Measurements from ENCODE around the gene HHEX.
"Not testable (repeated sequence)": the region's sequence is repeated elsewhere in the genome, so short reads cannot be mapped to it uniquely, and the experiment has no call there.

The HHEX gene

DNA sequence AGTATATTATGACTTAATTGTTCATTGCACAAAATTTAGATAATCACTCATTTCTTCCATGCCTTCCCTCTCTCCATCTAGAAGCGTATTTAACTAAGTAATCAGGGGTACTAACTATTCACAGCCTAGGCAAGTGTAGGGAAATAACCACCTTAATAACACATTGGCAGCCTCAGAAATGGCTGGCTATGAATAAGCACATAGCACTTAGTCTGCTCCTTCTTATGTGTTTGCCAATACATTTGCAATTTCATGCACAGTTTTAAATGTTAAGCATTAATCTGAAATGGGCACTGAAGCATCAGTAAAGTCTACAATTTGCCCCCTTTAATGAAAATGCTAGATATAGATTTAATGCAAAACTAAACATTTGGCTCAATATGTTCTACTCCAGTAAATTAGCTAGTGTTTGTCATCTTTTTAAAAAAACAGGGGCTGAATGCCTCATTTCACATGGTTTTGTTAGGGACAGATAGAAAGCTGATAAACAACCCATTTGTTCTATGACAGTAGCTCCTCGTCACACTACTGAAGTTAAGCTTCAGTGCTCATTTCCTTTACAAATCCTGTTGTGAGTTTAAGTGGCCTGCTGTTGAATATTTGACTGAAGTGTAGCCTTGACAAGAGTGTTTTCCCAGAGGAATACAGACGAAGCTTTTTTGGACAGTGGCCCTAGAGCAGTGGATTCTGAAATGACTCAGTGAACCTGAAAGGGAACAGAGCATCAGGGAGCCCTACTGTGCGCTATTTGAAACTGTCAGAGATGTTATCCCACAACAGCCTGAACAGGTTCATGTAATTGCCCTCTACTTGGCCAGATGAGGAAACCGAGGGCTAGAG is 30.5 kb downstream of the HHEX start:
- H3K4me3 ChIP-seq (ENCODE audit: low read length) = no peak overlapping the region
- H3K27me3 ChIP-seq (ENCODE audit: insufficient read depth, low read length) = no peaks in the 10 kb centered on the region
- no peaks in the 10 kb centered on the region for H3K9me3 ChIP-seq (ENCODE audit: insufficient read depth, low read depth, low read length)
- no peaks in the 10 kb centered on the region for H3K36me3 ChIP-seq (ENCODE audit: insufficient read depth, low read depth, low read length)
- no peaks in the 10 kb centered on the region for H3K4me1 ChIP-seq (ENCODE audit: insufficient read depth, low read length)
- H3K27ac ChIP-seq (ENCODE audit: low read length) = no peak overlapping the region
- H3K9ac ChIP-seq (ENCODE audit: low read depth, low read length) = no peak overlapping the region

DNA sequence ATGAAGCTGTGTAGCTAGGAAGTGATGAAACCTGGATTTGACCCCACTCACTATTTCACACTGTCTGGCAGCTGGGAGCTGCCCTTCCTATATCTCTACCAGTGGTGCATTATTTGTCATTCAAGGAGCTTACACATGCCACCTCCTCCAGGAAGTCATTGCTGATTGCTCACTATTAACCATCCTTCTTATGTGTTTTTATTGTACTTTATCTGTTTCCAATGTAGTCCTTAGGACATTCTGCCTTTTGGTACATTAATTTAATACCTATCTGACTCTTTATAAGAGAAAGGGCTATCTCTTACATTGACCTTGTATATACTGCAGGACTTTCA is 31.0 kb downstream of the HHEX start:
- no peaks in the 10 kb centered on the region for H3K36me3 ChIP-seq (ENCODE audit: insufficient read depth, low read depth, low read length)
- no peak overlapping the region for H3K9ac ChIP-seq (ENCODE audit: low read depth, low read length)
- no peaks in the 10 kb centered on the region for H3K9me3 ChIP-seq (ENCODE audit: insufficient read depth, low read depth, low read length)
- H3K4me3 ChIP-seq (ENCODE audit: low read length) = no peak overlapping the region
- no peaks in the 10 kb centered on the region for H3K4me1 ChIP-seq (ENCODE audit: insufficient read depth, low read length)
- H3K27me3 ChIP-seq (ENCODE audit: insufficient read depth, low read length) = no peaks in the 10 kb centered on the region
- H3K27ac ChIP-seq (ENCODE audit: low read length) = no peak overlapping the region

DNA sequence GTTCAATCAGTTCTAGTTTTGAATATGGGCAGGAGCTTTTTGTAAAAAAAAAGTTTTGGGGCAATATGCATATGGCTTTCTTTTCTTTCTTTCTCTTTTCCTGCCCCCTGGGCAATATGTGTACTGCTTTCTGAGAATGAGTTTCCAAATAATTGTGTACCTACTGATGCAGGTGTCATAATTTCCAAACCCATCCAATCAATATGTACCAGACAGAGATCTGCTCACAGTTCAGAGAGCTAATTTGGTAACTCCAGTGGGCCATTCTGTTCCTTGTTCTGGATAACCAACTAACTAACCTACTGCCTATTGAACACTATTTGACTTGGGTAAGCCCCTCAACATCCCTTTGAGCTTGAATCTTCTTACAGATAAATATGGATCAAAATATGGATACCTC is 32.6 kb downstream of the HHEX start:
- no peak overlapping the region for H3K4me3 ChIP-seq (ENCODE audit: low read length)
- no peak overlapping the region for H3K27ac ChIP-seq (ENCODE audit: low read length)
- no peak overlapping the region for H3K9ac ChIP-seq (ENCODE audit: low read depth, low read length)
- H3K27me3 ChIP-seq (ENCODE audit: insufficient read depth, low read length) = no peaks in the 10 kb centered on the region
- no peaks in the 10 kb centered on the region for H3K36me3 ChIP-seq (ENCODE audit: insufficient read depth, low read depth, low read length)
- H3K4me1 ChIP-seq (ENCODE audit: insufficient read depth, low read length) = 0 out of 2 replicates have a peak, but pooled peaks cover 7% of the 10 kb centered on the region
- no peaks in the 10 kb centered on the region for H3K9me3 ChIP-seq (ENCODE audit: insufficient read depth, low read depth, low read length)

DNA sequence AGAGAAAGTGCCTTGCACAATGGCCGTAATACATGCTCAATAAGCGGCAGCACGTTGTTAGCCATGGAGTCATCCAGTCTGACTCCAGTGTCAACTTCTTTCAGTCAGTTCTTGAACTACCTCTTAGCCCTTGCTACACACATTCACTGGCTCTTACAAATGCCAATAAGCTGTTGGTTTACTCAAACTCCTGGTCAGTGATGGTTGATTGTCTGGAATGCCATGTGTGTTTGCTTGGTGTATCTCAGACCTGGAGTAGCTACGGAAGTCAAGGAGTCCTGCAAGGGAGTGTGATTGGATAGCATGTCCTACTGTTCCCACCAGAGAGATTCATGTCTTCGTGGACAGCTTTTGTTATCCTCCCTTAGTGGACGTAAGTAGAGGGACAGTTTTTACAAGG is 37.4 kb downstream of the HHEX start:
- Histone ChIP-seq H3K9ac (ENCODE audit: low read depth, low read length) (no peak overlapping the region), H3K4me1 (ENCODE audit: insufficient read depth, low read length) (0 out of 2 replicates have a peak, but pooled peaks cover 13% of the 10 kb centered on the region), H3K36me3 (ENCODE audit: insufficient read depth, low read depth, low read length) (no peaks in the 10 kb centered on the region), H3K27ac (ENCODE audit: low read length) (no peak overlapping the region), H3K9me3 (ENCODE audit: insufficient read depth, low read depth, low read length) (no peaks in the 10 kb centered on the region), H3K27me3 (ENCODE audit: insufficient read depth, low read length) (no peaks in the 10 kb centered on the region), H3K4me3 (ENCODE audit: low read length) (no peak overlapping the region)

DNA sequence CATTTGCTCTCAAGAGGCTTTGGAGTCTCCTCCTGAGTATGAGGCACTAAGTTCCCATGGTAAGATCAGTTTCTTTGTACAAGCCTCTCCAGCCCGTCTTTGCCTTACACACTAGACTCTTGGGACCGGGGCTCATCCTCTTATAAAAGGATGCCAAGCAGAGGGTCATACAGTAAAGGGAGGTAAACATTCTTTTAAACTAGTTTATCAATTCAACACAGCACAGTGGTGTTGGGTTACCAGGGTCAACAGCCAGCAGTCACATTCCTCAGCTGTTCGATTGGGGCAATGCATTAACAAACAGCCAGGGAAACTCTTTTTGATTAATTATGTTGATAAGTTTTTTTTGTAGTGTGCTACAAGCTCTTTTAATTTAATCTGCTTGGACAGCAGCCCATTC is 37.8 kb downstream of the HHEX start:
- Histone ChIP-seq H3K4me3 (ENCODE audit: low read length) (no peak overlapping the region), H3K9ac (ENCODE audit: low read depth, low read length) (no peak overlapping the region), H3K27me3 (ENCODE audit: insufficient read depth, low read length) (no peaks in the 10 kb centered on the region), H3K9me3 (ENCODE audit: insufficient read depth, low read depth, low read length) (no peaks in the 10 kb centered on the region), H3K36me3 (ENCODE audit: insufficient read depth, low read depth, low read length) (no peaks in the 10 kb centered on the region), H3K27ac (ENCODE audit: low read length) (no peak overlapping the region), H3K4me1 (ENCODE audit: insufficient read depth, low read length) (0 out of 2 replicates have a peak, but pooled peaks cover 13% of the 10 kb centered on the region)

DNA sequence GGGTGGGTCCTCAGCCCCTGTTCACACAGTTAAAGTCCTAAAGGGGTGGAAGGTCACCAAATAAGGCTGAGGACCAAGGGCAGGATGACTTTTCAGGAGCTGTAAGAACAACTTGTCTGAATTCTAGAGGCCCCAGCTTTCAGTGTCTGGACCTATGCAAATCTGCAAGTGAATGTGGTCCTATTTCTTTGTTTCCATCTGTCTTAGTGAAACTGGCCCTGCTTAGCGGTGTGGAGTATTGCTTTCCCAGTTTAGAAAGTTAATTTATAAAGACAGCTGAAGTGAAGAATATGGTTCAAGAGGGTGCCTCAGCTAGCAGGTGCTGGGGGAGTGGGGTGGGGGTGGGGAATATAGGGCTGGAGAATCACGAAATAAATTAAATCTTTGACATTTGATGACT is 40.1 kb downstream of the HHEX start:
- H3K4me1 ChIP-seq (ENCODE audit: insufficient read depth, low read length) = 0 out of 2 replicates have a peak, but pooled peaks cover 13% of the 10 kb centered on the region
- H3K27me3 ChIP-seq (ENCODE audit: insufficient read depth, low read length) = no peaks in the 10 kb centered on the region
- H3K9me3 ChIP-seq (ENCODE audit: insufficient read depth, low read depth, low read length) = no peaks in the 10 kb centered on the region
- H3K27ac ChIP-seq (ENCODE audit: low read length) = no peak overlapping the region
- H3K9ac ChIP-seq (ENCODE audit: low read depth, low read length) = no peak overlapping the region
- no peak overlapping the region for H3K4me3 ChIP-seq (ENCODE audit: low read length)
- H3K36me3 ChIP-seq (ENCODE audit: insufficient read depth, low read depth, low read length) = no peaks in the 10 kb centered on the region

DNA sequence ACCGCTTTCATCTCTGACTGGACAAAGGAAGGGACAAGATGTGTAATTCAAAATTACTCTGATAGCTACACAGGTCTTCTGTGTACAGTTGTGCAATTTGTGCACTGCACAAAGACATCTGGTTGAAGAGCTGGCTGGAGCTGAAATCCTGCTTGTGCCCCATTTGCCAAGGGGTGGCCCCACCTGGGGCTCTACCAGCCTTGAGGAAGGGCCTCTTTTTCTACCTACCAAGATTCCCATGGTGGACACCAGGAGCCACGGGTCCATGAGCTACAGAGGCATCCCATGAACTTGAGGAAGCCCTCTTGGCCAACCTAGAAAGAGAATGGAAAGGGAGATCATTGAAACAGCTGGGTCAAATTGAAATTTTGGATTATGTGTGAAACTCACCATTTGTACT is 43.2 kb downstream of the HHEX start:
- no peak overlapping the region for H3K9ac ChIP-seq (ENCODE audit: low read depth, low read length)
- H3K36me3 ChIP-seq (ENCODE audit: insufficient read depth, low read depth, low read length) = no peaks in the 10 kb centered on the region
- H3K9me3 ChIP-seq (ENCODE audit: insufficient read depth, low read depth, low read length) = no peaks in the 10 kb centered on the region
- H3K4me3 ChIP-seq (ENCODE audit: low read length) = no peak overlapping the region
- no peak overlapping the region for H3K27ac ChIP-seq (ENCODE audit: low read length)
- no peaks in the 10 kb centered on the region for H3K27me3 ChIP-seq (ENCODE audit: insufficient read depth, low read length)
- H3K4me1 ChIP-seq (ENCODE audit: insufficient read depth, low read length) = no peaks in the 10 kb centered on the region

DNA sequence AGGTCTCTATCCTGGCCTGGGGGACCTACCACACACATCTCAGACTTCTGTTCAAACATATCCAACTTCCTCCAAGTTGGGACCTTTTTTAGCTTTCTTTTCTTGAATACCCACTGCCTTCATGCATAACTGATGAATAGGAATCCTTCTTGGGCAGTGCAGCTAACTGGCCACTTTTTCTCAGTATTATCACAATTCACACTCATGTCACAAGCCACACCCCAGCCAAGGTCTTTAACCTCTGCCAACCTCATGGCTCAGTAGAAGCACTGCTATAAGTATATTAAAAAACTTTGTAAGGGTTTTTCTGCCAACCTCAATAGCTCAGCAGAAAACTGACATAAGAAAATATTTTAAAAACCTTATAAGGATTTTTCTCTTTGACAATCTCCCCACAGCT is 44.5 kb downstream of the HHEX start:
- Histone ChIP-seq H3K9ac (ENCODE audit: low read depth, low read length) (no peak overlapping the region), H3K27me3 (ENCODE audit: insufficient read depth, low read length) (no peaks in the 10 kb centered on the region), H3K9me3 (ENCODE audit: insufficient read depth, low read depth, low read length) (no peaks in the 10 kb centered on the region), H3K36me3 (ENCODE audit: insufficient read depth, low read depth, low read length) (no peaks in the 10 kb centered on the region), H3K27ac (ENCODE audit: low read length) (no peak overlapping the region), H3K4me3 (ENCODE audit: low read length) (no peak overlapping the region), H3K4me1 (ENCODE audit: insufficient read depth, low read length) (no peaks in the 10 kb centered on the region)

DNA sequence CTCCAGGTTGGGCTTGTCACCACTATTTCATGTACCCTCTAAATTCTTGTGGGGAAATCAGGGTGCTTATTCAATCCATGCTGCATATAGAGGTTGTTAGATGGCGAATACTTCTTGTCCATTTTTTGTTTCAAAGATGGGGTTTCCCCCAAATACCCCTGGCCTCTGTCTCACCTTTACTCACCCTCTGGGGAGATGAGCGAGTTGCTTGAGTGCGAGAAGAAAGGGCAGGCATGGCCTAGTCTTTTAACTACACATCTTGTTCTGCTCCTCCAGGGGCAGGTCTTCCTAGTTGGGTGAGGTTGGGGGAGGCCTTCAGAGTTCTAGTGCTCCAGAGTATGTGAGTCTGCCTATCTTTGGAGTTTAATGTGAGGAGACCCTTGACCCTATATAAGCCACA is 46.2 kb downstream of the HHEX start:
- H3K4me1 ChIP-seq (ENCODE audit: insufficient read depth, low read length) = no peaks in the 10 kb centered on the region
- no peak overlapping the region for H3K4me3 ChIP-seq (ENCODE audit: low read length)
- no peaks in the 10 kb centered on the region for H3K36me3 ChIP-seq (ENCODE audit: insufficient read depth, low read depth, low read length)
- no peaks in the 10 kb centered on the region for H3K9me3 ChIP-seq (ENCODE audit: insufficient read depth, low read depth, low read length)
- H3K27me3 ChIP-seq (ENCODE audit: insufficient read depth, low read length) = no peaks in the 10 kb centered on the region
- no peak overlapping the region for H3K9ac ChIP-seq (ENCODE audit: low read depth, low read length)
- no peak overlapping the region for H3K27ac ChIP-seq (ENCODE audit: low read length)

DNA sequence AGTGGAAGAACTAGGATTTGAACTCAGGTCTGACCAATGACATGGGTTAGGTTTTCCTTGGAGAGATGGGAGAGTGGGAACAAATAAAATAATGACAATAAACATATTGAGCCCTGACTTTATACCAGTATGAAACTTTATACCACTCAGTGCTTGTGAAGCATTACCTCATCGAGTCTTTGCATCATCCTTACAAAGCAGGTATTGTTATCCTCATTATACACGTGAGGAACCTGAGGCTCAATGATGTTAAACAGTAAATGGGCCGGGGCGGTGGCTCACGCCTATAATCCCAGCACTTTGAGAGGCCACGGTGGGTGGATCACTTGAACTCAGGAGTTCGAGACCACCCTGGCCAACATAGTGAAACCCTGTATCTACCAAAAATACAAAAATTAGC is 47.7 kb downstream of the HHEX start:
- no peak overlapping the region for H3K9ac ChIP-seq (ENCODE audit: low read depth, low read length)
- no peaks in the 10 kb centered on the region for H3K4me1 ChIP-seq (ENCODE audit: insufficient read depth, low read length)
- no peak overlapping the region for H3K27ac ChIP-seq (ENCODE audit: low read length)
- no peaks in the 10 kb centered on the region for H3K9me3 ChIP-seq (ENCODE audit: insufficient read depth, low read depth, low read length)
- H3K36me3 ChIP-seq (ENCODE audit: insufficient read depth, low read depth, low read length) = no peaks in the 10 kb centered on the region
- H3K4me3 ChIP-seq (ENCODE audit: low read length) = no peak overlapping the region
- no peaks in the 10 kb centered on the region for H3K27me3 ChIP-seq (ENCODE audit: insufficient read depth, low read length)

DNA sequence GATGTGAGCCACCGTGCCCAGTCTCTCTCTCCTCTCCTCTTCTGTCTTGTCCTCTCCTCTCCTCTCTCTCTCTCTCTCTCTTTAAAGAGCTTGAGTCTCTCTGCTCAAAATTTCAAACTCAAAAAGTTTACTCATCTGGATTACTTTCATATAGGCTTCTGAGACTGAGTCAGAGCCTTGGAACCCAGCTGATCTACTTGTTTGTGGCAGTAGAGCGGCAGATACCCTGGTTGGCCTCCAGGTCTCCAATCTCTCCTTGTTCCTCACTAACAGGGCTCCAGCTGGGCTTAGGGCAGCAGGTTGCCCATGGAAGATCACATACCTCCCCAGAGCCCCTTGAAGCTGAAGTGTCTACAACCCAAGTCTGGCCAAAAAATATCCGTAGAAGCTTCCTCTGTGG is 51.0 kb downstream of the HHEX start:
- Histone ChIP-seq H3K4me1 (ENCODE audit: insufficient read depth, low read length) (no peaks in the 10 kb centered on the region), H3K4me3 (ENCODE audit: low read length) (no peak overlapping the region), H3K36me3 (ENCODE audit: insufficient read depth, low read depth, low read length) (no peaks in the 10 kb centered on the region), H3K27ac (ENCODE audit: low read length) (no peak overlapping the region), H3K9me3 (ENCODE audit: insufficient read depth, low read depth, low read length) (no peaks in the 10 kb centered on the region; the same call in 1 of the 2 replicates), H3K9ac (ENCODE audit: low read depth, low read length) (no peak overlapping the region), H3K27me3 (ENCODE audit: insufficient read depth, low read length) (no peaks in the 10 kb centered on the region)

DNA sequence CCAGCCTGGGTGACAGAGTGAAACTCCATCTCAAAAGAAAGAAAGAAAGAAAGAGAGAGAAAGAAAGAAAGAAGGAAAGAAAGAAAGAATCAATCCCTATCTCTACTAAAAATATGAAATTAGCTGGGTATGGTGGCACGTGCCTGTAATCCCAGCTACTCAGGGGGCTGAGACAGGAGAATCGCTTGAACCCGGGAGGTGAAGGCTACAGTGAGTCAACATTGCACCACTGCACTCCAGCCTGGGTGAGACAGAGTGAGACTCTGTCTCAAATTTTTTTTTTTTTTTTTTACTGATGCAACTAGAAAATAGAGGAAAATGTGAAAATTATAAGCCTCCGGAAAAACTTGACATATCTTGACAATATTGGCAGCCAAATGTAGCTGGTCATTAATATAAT is 52.0 kb downstream of the HHEX start:
- H3K4me3 ChIP-seq (ENCODE audit: low read length); H3K9ac ChIP-seq (ENCODE audit: low read depth, low read length); H3K27me3 ChIP-seq (ENCODE audit: insufficient read depth, low read length); H3K27ac ChIP-seq (ENCODE audit: low read length); H3K4me1 ChIP-seq (ENCODE audit: insufficient read depth, low read length); H3K36me3 ChIP-seq (ENCODE audit: insufficient read depth, low read depth, low read length); H3K9me3 ChIP-seq (ENCODE audit: insufficient read depth, low read depth, low read length): not testable (repeated sequence)
